Osteoblast (primary cell): ENCODE measurements around the gene TMEM213. TPM values are rescaled to one million over a fixed set of nuclear protein-coding genes. Genes with fewer than 3 reads are reported as not detected.
"Not testable (repeated sequence)": the region's sequence is repeated elsewhere in the genome, so short reads cannot be mapped to it uniquely, and the experiment has no call there.

Experiments used
- DNase-seq: peaks from one replicate; pipeline ENCODE4 v3.0.0; 2011; ENCODE audit warnings: low spot score, mixed read lengths; ENCODE audit not compliant: insufficient read length; ENCODE audit errors: missing footprints
- H2AFZ ChIP-seq: 2 replicates; pipeline ENCODE4 v1.6.0; 2011; ENCODE audit warnings: mild to moderate bottlenecking, low read length
- H3K27ac ChIP-seq: 2 replicates; pipeline ENCODE4 v1.5.1; 2011; ENCODE audit warnings: mild to moderate bottlenecking, low read depth, low read length, moderate library complexity
- H3K27me3 ChIP-seq: 2 replicates; pipeline ENCODE4 v1.6.0; 2012; ENCODE audit warnings: mild to moderate bottlenecking, control low read depth, inconsistent platforms, low read length, moderate library complexity; ENCODE audit not compliant: insufficient read depth
- H3K36me3 ChIP-seq: 2 replicates; pipeline ENCODE4 v1.5.1; 2011; ENCODE audit warnings: mild to moderate bottlenecking, low read length, control low read depth, moderate library complexity; ENCODE audit not compliant: insufficient read depth
- H3K4me1 ChIP-seq: 2 replicates; pipeline ENCODE4 v1.5.1; 2011; ENCODE audit warnings: mild to moderate bottlenecking, low read length, control low read depth, moderate library complexity; ENCODE audit not compliant: insufficient read depth
- H3K4me2 ChIP-seq: 2 replicates; pipeline ENCODE4 v1.6.0; 2011; ENCODE audit warnings: mild to moderate bottlenecking, low read length; ENCODE audit not compliant: insufficient read depth
- H3K4me3 ChIP-seq: fragments of 200-600 bp; sonication (generic); 3 replicates; pipeline ENCODE4 v1.5.1; 2012; ENCODE audit warnings: mild to moderate bottlenecking, low read length, inconsistent platforms; ENCODE audit not compliant: insufficient read depth
- H3K79me2 ChIP-seq: 2 replicates; pipeline ENCODE4 v1.6.0; 2012; ENCODE audit warnings: mild to moderate bottlenecking, low read length, control low read depth, inconsistent platforms; ENCODE audit not compliant: insufficient read depth
- H3K9me3 ChIP-seq: 2 replicates; pipeline ENCODE4 v1.5.1; 2011; ENCODE audit warnings: low read depth, low read length, control low read depth
- H4K20me1 ChIP-seq: 2 replicates; pipeline ENCODE4 v1.6.0; 2012; ENCODE audit warnings: mild to moderate bottlenecking, low read length, control low read depth; ENCODE audit not compliant: insufficient read depth
- CTCF ChIP-seq: IDR thresholded peaks from 2 replicates; pipeline ENCODE4 v1.5.1; 2011; ENCODE audit warnings: mild to moderate bottlenecking, low read depth, low read length, moderate library complexity; ENCODE audit errors: extremely low read depth
- total RNA-seq: library from RNA; depleted of rRNA; stranded (reverse); fragments of >200 nt; gene quantifications from 2 replicates; pipeline ENCODE4 v1.2.3, GENCODE V29; 2012

The TMEM213 gene
- total RNA-seq, 1 donor, result not detected

GRCh38 chr7:138781004-138781403 lies 16.8 kb upstream of the TMEM213 start:
- H2AFZ ChIP-seq, result no peak overlapping the region
- H3K4me3 ChIP-seq, result no peak overlapping the region
- no peaks in the 10 kb centered on the region for H3K27me3 ChIP-seq
- no peaks in the 10 kb centered on the region for H3K79me2 ChIP-seq
- no peak overlapping the region for H3K4me2 ChIP-seq
- TF ChIP-seq CTCF, result no peak
- H4K20me1 ChIP-seq, result no peaks in the 10 kb centered on the region
- no peaks in the 10 kb centered on the region for H3K4me1 ChIP-seq
- no peak for DNase-seq
- H3K9me3 ChIP-seq, result no peaks in the 10 kb centered on the region
- no peaks in the 10 kb centered on the region for H3K36me3 ChIP-seq
- H3K27ac ChIP-seq, result no peak overlapping the region

- Histone ChIP-seq H3K4me2 (no peak overlapping the region), H2AFZ (peak overlapping the region; percentile 62), H3K27ac (no peak overlapping the region), H3K27me3 (no peaks in the 10 kb centered on the region), H3K79me2 (no peaks in the 10 kb centered on the region), H3K9me3 (no peaks in the 10 kb centered on the region), H3K4me3 (no peak overlapping the region), H3K36me3 (no peaks in the 10 kb centered on the region), H3K4me1 (no peaks in the 10 kb centered on the region), H4K20me1 (no peaks in the 10 kb centered on the region)
- no peak for TF ChIP-seq CTCF
- no peak for DNase-seq
Observed at GRCh38 chr7:138784692-138785091, 13.1 kb upstream of the TMEM213 start.

- no peaks in the 10 kb centered on the region for H3K36me3 ChIP-seq
- H3K79me2 ChIP-seq, result no peaks in the 10 kb centered on the region
- H3K4me1 ChIP-seq, result no peaks in the 10 kb centered on the region
- no peak for TF ChIP-seq CTCF
- no peaks in the 10 kb centered on the region for H3K9me3 ChIP-seq
- H3K27ac ChIP-seq, result no peak overlapping the region
- peak overlapping the region; percentile 36 for H3K4me3 ChIP-seq
- peak overlapping the region; percentile 19 for H2AFZ ChIP-seq
- no peak for DNase-seq
- no peaks in the 10 kb centered on the region for H3K27me3 ChIP-seq
- H3K4me2 ChIP-seq, result peak overlapping the region; percentile 52
- H4K20me1 ChIP-seq, result no peaks in the 10 kb centered on the region
Observed at GRCh38 chr7:138785587-138786437, 12.0 kb upstream of the TMEM213 start.

- no peak overlapping the region for H3K4me2 ChIP-seq
- no peak overlapping the region for H3K4me3 ChIP-seq
- H4K20me1 ChIP-seq, result no peaks in the 10 kb centered on the region
- no peak overlapping the region for H3K27ac ChIP-seq
- H3K36me3 ChIP-seq, result no peaks in the 10 kb centered on the region
- no peaks in the 10 kb centered on the region for H3K9me3 ChIP-seq
- DNase-seq, result no peak
- no peaks in the 10 kb centered on the region for H3K79me2 ChIP-seq
- no peaks in the 10 kb centered on the region for H3K27me3 ChIP-seq
- no peak for TF ChIP-seq CTCF
- H3K4me1 ChIP-seq, result no peaks in the 10 kb centered on the region
- H2AFZ ChIP-seq, result no peak overlapping the region
Observed at GRCh38 chr7:138796038-138796615, 1.7 kb upstream of the TMEM213 start.

- not testable (repeated sequence) for H3K36me3 ChIP-seq, H4K20me1 ChIP-seq, H3K9me3 ChIP-seq, H3K79me2 ChIP-seq, H2AFZ ChIP-seq, H3K27me3 ChIP-seq, H3K4me1 ChIP-seq, DNase-seq, H3K27ac ChIP-seq, H3K4me2 ChIP-seq, H3K4me3 ChIP-seq
Observed at GRCh38 chr7:138797046-138797445, 748 bp upstream of the TMEM213 start.
